Osteocyte (in vitro differentiated cells): ENCODE data around the gene BIRC7. TPM values are rescaled to one million over a fixed set of nuclear protein-coding genes. Genes with fewer than 3 reads are reported as not detected.

Source experiments
- DNase-seq: peaks from one replicate; pipeline ENCODE4 v3.0.0; 2021; ENCODE audit warnings: mixed read lengths; ENCODE audit not compliant: unreplicated experiment; ENCODE audit errors: extremely low spot score
- H3K27ac Mint-ChIP-seq: one replicate; pipeline ENCODE4 v1.8.0; 2021; ENCODE audit warnings: mild to moderate bottlenecking, mixed read lengths; ENCODE audit not compliant: unreplicated experiment
- H3K27me3 Mint-ChIP-seq: one replicate; pipeline ENCODE4 v1.8.0; 2021; ENCODE audit warnings: mixed read lengths; ENCODE audit not compliant: unreplicated experiment
- H3K36me3 Mint-ChIP-seq: one replicate; pipeline ENCODE4 v1.8.0; 2021; ENCODE audit warnings: mixed read lengths; ENCODE audit not compliant: unreplicated experiment
- H3K4me1 Mint-ChIP-seq: one replicate; pipeline ENCODE4 v1.8.0; 2021; ENCODE audit warnings: mixed read lengths; ENCODE audit not compliant: unreplicated experiment
- H3K4me3 Mint-ChIP-seq: one replicate; pipeline ENCODE4 v1.8.0; 2021; ENCODE audit warnings: mild to moderate bottlenecking, moderate library complexity, mixed read lengths; ENCODE audit not compliant: unreplicated experiment
- H3K9me3 Mint-ChIP-seq: one replicate; pipeline ENCODE4 v1.8.0; 2021; ENCODE audit warnings: mixed read lengths; ENCODE audit not compliant: unreplicated experiment
- total RNA-seq: library from RNA; stranded (reverse); gene quantifications from 2 replicates; pipeline ENCODE4 v1.2.1, GENCODE V29; 2021
- TF ChIP-seq, protein P1 (sequence below): fragments of 200-600 bp; sonication (generic); IDR thresholded peaks from 2 replicates; pipeline ENCODE4 v1.5.0; 2021; ENCODE audit warnings: antibody characterized with exemption, mild to moderate bottlenecking, moderate library complexity

BIRC7 gene
- total RNA-seq, 1 donor from 2014 or later: not detected

DNA sequence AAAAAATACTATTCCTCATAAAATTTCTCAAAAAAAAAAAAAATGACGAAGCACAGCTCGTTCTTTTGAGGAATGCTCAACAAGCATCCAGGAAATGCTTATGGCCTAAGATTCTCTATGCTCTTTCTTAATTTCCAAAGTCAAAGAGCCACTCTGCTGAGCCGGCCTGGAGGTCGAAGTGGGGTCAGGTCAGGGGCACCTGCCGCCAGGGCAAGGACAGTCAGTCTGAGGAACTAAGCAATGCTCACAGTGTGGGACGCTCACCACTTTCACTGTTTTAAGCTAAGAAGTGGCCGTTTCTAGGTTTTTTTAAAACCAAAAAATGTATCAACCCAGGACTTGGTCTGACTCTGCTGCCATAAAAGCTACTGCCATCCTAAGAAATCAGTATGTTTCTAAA is 37.1 kb upstream of the BIRC7 start:
- Mint-ChIP-seq H3K4me3 (no peak overlapping the region), H3K36me3 (peaks cover 30% of the 10 kb centered on the region), H3K27ac (no peak overlapping the region), H3K27me3 (no peaks in the 10 kb centered on the region), H3K9me3 (no peaks in the 10 kb centered on the region), H3K4me1 (peaks cover 12% of the 10 kb centered on the region)
- DNase-seq: no peak
- TF ChIP-seq, protein P1, sequence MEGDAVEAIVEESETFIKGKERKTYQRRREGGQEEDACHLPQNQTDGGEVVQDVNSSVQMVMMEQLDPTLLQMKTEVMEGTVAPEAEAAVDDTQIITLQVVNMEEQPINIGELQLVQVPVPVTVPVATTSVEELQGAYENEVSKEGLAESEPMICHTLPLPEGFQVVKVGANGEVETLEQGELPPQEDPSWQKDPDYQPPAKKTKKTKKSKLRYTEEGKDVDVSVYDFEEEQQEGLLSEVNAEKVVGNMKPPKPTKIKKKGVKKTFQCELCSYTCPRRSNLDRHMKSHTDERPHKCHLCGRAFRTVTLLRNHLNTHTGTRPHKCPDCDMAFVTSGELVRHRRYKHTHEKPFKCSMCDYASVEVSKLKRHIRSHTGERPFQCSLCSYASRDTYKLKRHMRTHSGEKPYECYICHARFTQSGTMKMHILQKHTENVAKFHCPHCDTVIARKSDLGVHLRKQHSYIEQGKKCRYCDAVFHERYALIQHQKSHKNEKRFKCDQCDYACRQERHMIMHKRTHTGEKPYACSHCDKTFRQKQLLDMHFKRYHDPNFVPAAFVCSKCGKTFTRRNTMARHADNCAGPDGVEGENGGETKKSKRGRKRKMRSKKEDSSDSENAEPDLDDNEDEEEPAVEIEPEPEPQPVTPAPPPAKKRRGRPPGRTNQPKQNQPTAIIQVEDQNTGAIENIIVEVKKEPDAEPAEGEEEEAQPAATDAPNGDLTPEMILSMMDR: no peak

DNA sequence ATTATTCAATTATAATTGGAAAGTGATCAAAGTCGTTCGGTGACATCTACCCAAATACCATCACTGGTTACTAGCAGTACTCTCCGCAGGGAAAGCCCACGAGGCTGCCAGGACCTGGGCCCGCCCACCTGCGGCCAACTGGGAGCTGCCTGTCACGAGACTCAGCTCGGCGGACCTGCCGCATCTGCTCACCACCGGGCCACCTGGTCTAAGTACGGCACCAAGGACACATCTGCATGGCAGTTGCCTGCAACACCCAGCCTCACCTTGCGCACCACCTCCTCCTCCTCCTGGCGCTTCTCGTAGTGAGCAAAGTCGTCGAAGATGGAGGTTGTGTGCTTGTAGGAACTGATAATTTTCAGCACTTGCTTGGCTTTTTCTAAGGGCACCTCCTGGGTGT is 33.7 kb upstream of the BIRC7 start:
- Mint-ChIP-seq H3K4me1 (peaks cover 12% of the 10 kb centered on the region), H3K27ac (no peak overlapping the region), H3K27me3 (no peaks in the 10 kb centered on the region), H3K4me3 (no peak overlapping the region), H3K9me3 (no peaks in the 10 kb centered on the region), H3K36me3 (peaks cover 26% of the 10 kb centered on the region)
- DNase-seq: no peak
- TF ChIP-seq, protein P1: no peak

DNA sequence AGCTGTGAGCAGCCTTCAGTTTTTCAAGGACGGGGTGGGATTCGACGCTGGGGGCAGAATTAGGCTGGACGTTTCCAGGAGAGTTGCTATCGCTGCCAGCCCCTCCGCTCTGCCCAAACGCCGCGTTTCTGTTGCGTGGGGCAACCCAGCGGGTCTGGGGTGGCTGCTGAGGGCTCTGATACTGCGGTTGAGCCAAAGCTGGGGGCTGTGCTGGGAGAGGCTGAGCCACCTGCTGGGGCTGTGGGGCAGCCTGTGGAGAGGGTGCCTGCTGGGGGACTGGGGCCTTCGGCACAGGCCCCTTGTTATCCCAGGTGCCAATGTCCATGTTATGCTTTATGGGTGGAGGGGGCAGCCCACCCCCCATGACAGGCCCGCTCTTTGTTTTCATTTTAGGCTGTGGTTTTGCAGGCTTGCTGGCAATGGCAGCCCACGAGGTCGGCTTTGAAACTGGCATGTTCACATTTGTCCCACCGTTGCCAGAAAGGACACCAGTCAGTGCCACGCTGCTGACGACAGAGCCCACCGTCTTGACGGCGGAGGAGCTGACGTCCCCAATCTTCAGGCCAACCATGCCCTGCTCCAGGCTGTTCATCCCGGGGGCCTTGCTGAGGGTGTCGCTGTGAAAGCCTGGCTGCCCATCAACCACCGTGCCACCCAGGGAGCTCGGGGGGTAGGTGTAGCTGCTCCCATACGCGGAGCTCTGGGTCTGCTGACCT is 32.7 kb upstream of the BIRC7 start:
- TF ChIP-seq, protein P1: no peak
- H3K27ac Mint-ChIP-seq: no peak overlapping the region
- H3K4me3 Mint-ChIP-seq: no peak overlapping the region
- peaks cover 3% of the 10 kb centered on the region for H3K4me1 Mint-ChIP-seq
- no peak for DNase-seq
- H3K27me3 Mint-ChIP-seq: no peaks in the 10 kb centered on the region
- no peaks in the 10 kb centered on the region for H3K9me3 Mint-ChIP-seq
- H3K36me3 Mint-ChIP-seq: peaks cover 32% of the 10 kb centered on the region

DNA sequence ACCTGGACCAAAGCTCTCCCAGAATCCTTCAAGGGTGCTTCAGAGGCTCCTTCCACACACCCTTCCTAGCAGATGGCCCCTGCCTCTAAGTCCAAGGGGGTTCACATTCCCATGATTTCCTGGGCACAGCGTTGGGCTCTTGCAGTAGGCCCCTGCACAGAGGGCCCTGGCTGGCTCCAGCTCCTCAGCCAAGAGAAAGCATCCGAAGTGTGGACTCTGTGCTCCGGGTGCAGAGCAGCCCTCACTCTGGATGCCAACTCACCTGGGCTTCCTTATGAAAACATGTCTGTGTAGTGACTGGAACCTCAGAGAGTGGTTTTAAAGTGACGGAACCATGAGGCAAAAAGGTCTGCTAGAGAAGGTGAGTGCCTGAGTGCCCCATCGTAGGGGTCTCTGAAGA is 31.3 kb upstream of the BIRC7 start:
- peaks cover 31% of the 10 kb centered on the region for H3K36me3 Mint-ChIP-seq
- no peaks in the 10 kb centered on the region for H3K27me3 Mint-ChIP-seq
- H3K9me3 Mint-ChIP-seq: no peaks in the 10 kb centered on the region
- TF ChIP-seq, protein P1: no peak
- no peak for DNase-seq
- peaks cover 7% of the 10 kb centered on the region for H3K4me1 Mint-ChIP-seq
- no peak overlapping the region for H3K4me3 Mint-ChIP-seq
- H3K27ac Mint-ChIP-seq: no peak overlapping the region

DNA sequence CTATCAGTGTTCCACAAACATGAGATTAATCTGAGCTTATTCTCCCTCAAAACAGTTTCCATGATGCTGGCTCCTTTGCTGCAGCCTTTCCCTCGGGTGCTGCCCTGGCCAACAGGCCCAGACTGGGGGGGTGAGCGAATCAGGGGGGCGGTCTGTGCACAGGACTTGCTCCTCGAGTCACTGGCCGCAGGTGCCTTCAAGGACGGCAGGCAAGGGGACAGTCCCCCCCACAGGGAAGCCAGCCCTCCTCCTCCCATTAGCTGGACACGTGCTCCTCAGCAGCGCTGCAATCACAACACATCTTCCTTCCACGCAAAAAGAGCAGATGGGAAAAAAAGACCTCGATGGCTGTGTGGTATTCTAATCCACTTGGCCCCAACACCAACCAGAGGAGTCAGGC is 29.8 kb upstream of the BIRC7 start:
- Mint-ChIP-seq H3K9me3 (no peaks in the 10 kb centered on the region), H3K4me3 (no peak overlapping the region), H3K4me1 (peaks cover 9% of the 10 kb centered on the region), H3K27me3 (no peaks in the 10 kb centered on the region), H3K36me3 (peaks cover 32% of the 10 kb centered on the region), H3K27ac (no peak overlapping the region)
- no peak for DNase-seq
- TF ChIP-seq, protein P1: no peak
